H1 (cell line): ENCODE results near the gene CACNG7.

ENCODE experiments used
- CBX5 ChIP-seq: fragments of 300-800, 300-1000 bp; sonication (generic); IDR thresholded peaks from 2 replicates; pipeline ENCODE4 v1.7.1; 2016; ENCODE audit warnings: antibody characterized with exemption, low read length, low read depth
- CBX8 ChIP-seq: fragments of 300-800, 300-1000 bp; sonication (generic); IDR thresholded peaks from 2 replicates; pipeline ENCODE4 v1.7.1; 2016; ENCODE audit warnings: low read depth, low read length, borderline replicate concordance
- CHD7 ChIP-seq: fragments of 300-600 bp; sonication (generic); IDR thresholded peaks from 2 replicates; pipeline ENCODE4 v1.7.1; 2012; ENCODE audit warnings: low read length, moderate library complexity, mild to moderate bottlenecking, inconsistent platforms; ENCODE audit not compliant: insufficient replicate concordance
- CTCF ChIP-seq, 3 experiments: IDR thresholded peaks; 1 replicate in 2 of 3; 2 replicates in 1 of 3; pipeline versions ENCODE4 v1.5.1 to v1.6.1; 2011; ENCODE audit warnings: low read length in 3 of 3, mild to moderate bottlenecking in 3 of 3, inconsistent platforms in 2 of 3, low read depth in 1 of 3, moderate library complexity in 1 of 3; ENCODE audit not compliant: insufficient read depth in 1 of 3; ENCODE audit errors: control extremely low read depth in 1 of 3
- EGR1 ChIP-seq: IDR thresholded peaks from 2 replicates; pipeline ENCODE4 v1.6.1; 2011; ENCODE audit warnings: low read depth, low read length, borderline replicate concordance
- KDM1A ChIP-seq: fragments of 200-600, 300-600 bp; sonication (generic); IDR thresholded peaks from 2 replicates; pipeline ENCODE4 v1.7.1; 2016; ENCODE audit warnings: mild to moderate bottlenecking, low read length, borderline replicate concordance
- POLR2A ChIP-seq, 2 experiments: IDR thresholded peaks; 1 replicate in 1 of 2; 2 replicates in 1 of 2; pipeline ENCODE4 v1.6.1; 2011; ENCODE audit warnings: low read depth in 2 of 2, low read length in 2 of 2, mild to moderate bottlenecking in 2 of 2; ENCODE audit errors: control extremely low read depth in 1 of 2
- POLR2AphosphoS5 ChIP-seq: IDR thresholded peaks from 2 replicates; pipeline ENCODE4 v1.6.1; 2011; ENCODE audit warnings: low read depth, low read length
- RAD21 ChIP-seq, 2 experiments: IDR thresholded peaks in 1 of 2; conservative IDR thresholded peaks in 1 of 2; 2 replicates each; pipeline ENCODE4 v1.6.1; 2011; ENCODE audit warnings: low read depth in 2 of 2, low read length in 2 of 2, improper control_type of control experiment in 1 of 2, inconsistent platforms in 1 of 2, mild to moderate bottlenecking in 1 of 2, moderate library complexity in 1 of 2
- RXRA ChIP-seq: IDR thresholded peaks from 2 replicates; pipeline ENCODE4 v1.6.1; 2011; ENCODE audit warnings: low read depth, mild to moderate bottlenecking, low read length, moderate library complexity; ENCODE audit not compliant: insufficient read depth
- SRF ChIP-seq: IDR thresholded peaks from 2 replicates; pipeline ENCODE4 v1.6.1; 2011; ENCODE audit warnings: mild to moderate bottlenecking, low read depth, low read length, moderate library complexity

- no peak for TF ChIP-seq POLR2AphosphoS5
- no peak for TF ChIP-seq SRF
- no peak for TF ChIP-seq RXRA
- TF ChIP-seq CTCF (IDR thresholded peaks at IDR 0.05; ENCODE audit: control extremely low read depth in 1 of 3, insufficient read depth in 1 of 3, low read depth in 1 of 3, low read length in 3 of 3), result no peak
- TF ChIP-seq CBX8, result no peak
- no peak for TF ChIP-seq POLR2A (IDR thresholded peaks at IDR 0.05; ENCODE audit: control extremely low read depth in 1 of 2, low read depth in 2 of 2, low read length in 2 of 2)
- no peak for TF ChIP-seq CHD7
- TF ChIP-seq KDM1A, result no peak
- TF ChIP-seq EGR1, result no peak
- TF ChIP-seq CBX5, result no peak
- TF ChIP-seq RAD21 (IDR thresholded peaks at IDR 0.05 in 1 of 2, conservative IDR thresholded peaks at IDR 0.05 in 1 of 2; ENCODE audit: low read depth in 2 of 2, low read length in 2 of 2), result no peak
Measured at GRCh38 chr19:53864308-53864836, 44.7 kb upstream of the CACNG7 start.
